22Rv1 (cell line): ENCODE data around the gene PCNX1.

ENCODE experiments used
- CTCF ChIP-seq: fragments of 450-650 bp; IDR thresholded peaks from 2 replicates; pipeline ENCODE4 v1.5.1; 2017; ENCODE audit warnings: mild to moderate bottlenecking
- ZFX ChIP-seq: fragments of 450-650 bp; IDR thresholded peaks from 2 replicates; pipeline ENCODE4 v1.6.1; 2017; ENCODE audit warnings: antibody characterized with exemption, borderline replicate concordance

DNA sequence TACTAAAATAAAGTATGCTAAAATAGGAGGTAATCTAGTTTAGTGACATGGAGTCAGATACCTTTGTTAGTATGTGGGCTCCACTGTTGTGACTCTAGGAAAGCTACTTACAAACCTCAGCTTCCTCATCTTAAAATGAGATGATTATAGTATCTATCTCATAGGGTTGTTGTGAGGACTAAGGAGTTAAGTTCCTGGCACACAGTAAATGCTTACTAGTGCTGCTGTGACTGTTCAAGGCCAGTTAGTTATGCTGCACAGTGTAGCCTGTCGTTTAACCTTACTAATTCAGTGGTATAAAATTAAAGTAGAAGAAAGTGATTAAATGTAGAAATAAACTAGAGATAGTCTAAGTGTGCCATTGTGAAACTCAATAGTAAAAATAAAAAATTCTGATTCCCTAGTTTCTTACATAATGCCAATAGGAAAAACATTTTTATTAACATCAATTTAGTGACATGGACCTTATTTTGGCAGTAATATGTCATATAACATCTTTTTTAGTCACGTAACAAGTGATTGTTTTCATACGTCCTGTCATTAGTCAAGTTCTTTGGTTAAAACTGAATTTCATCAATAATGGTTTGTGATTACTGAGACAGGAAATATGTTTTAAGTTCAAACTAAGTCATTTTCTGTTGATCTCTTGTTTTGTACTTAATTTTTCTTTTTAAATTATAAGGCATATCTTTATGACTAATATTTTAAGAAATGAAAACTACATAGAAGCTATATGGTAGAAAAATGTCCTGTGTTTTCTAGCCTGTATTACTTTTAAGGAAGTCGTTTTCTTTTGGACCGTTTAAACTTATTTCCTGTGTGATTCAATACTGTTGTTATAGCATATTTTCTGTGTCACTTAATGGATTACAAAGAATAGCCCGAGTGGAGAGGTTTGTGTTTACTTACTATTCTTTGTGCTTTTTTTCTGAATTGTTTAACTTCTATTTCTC is 74.0 kb downstream of the PCNX1 start:
- TF ChIP-seq CTCF (no peak), ZFX (no peak)
